HepG2 (cell line): ENCODE data around the gene USP2. TPM values are rescaled to one million over a fixed set of nuclear protein-coding genes. Genes with fewer than 3 reads are reported as not detected.
A peak's percentile ranks its signal among the peaks of the same experiment; 100 is the strongest.

ENCODE experiments used
- CBX2 ChIP-seq, 2 experiments: fragments of 200-600 bp in 1 of 2; sonication (generic); formaldehyde crosslinking in 1 of 2; IDR thresholded peaks; 2 replicates each; pipeline versions ENCODE4 v1.7.0 to v1.8.1; 2018 to 2022; ENCODE audit warnings: low read depth in 2 of 2, low read length in 1 of 2, mild to moderate bottlenecking in 1 of 2, missing genetic modification reagents in 1 of 2
- CEBPG ChIP-seq: IDR thresholded peaks from 2 replicates; pipeline ENCODE4 v1.6.1; 2016
- ELF4 ChIP-seq: sonication (generic); formaldehyde crosslinking; IDR thresholded peaks from 2 replicates; pipeline ENCODE4 v1.5.0; 2020; ENCODE audit warnings: missing genetic modification reagents, mild to moderate bottlenecking, moderate library complexity, borderline replicate concordance
- FIP1L1 ChIP-seq: fragments of 200-400 bp; formaldehyde crosslinking; IDR thresholded peaks from 2 replicates; pipeline ENCODE4 v1.6.1; 2018; ENCODE audit warnings: low read depth, mild to moderate bottlenecking, low read length, moderate library complexity, borderline replicate concordance; ENCODE audit not compliant: insufficient read depth
- MNT ChIP-seq: fragments of 450-650 bp; IDR thresholded peaks from 2 replicates; pipeline ENCODE4 v1.6.1; 2016
- SIN3A ChIP-seq: IDR thresholded peaks from 2 replicates; pipeline ENCODE4 v1.6.1; 2011; ENCODE audit warnings: low read depth, mild to moderate bottlenecking, control low read depth, low read length, borderline replicate concordance
- THAP9 ChIP-seq: sonication (generic); formaldehyde crosslinking; IDR thresholded peaks from 2 replicates; pipeline ENCODE4; 2020; ENCODE audit warnings: missing genetic modification reagents, mild to moderate bottlenecking, borderline replicate concordance
- TIGD3 ChIP-seq: sonication (generic); formaldehyde crosslinking; IDR thresholded peaks from 2 replicates; pipeline ENCODE4 v1.5.1; 2020; ENCODE audit warnings: mild to moderate bottlenecking, missing genetic modification reagents, borderline replicate concordance
- ZBTB20 ChIP-seq: sonication (generic); formaldehyde crosslinking; IDR thresholded peaks from 2 replicates; pipeline ENCODE4 v1.8.1; 2023; ENCODE audit warnings: missing genetic modification reagents, low read depth, mild to moderate bottlenecking, borderline replicate concordance
- ZBTB3 ChIP-seq: sonication (generic); formaldehyde crosslinking; IDR thresholded peaks from 2 replicates; pipeline ENCODE4 v1.4.0; 2020; ENCODE audit warnings: low read depth, mild to moderate bottlenecking, moderate library complexity, missing genetic modification reagents, borderline replicate concordance
- ZBTB40 ChIP-seq, 2 experiments: fragments of 450-650 bp in 1 of 2; sonication (generic) in 1 of 2; formaldehyde crosslinking in 1 of 2; IDR thresholded peaks; 2 replicates each; pipeline versions ENCODE4 v1.6.1 to v1.8.0; 2016 to 2022; ENCODE audit warnings: antibody characterized with exemption in 1 of 2, mild to moderate bottlenecking in 1 of 2, missing genetic modification reagents in 1 of 2
- polyA plus RNA-seq, 8 experiments: library from polyadenylated mRNA; depleted of rRNA in 3 of 8; stranded (reverse) in 7 of 8; unstranded in 1 of 8; fragments of >200 nt; fragmentation: Illumina TruSeq in 4 of 8; extraction: Trizol in 4 of 8; gene quantifications; 2 replicates each; pipeline versions ENCODE4 v1.2.1 to v1.2.3, GENCODE V29; 2011 to 2016; ENCODE audit warnings: low read depth in 4 of 8, missing spikeins in 1 of 8, mixed read lengths in 1 of 8; ENCODE audit not compliant: insufficient read depth in 1 of 8
- total RNA-seq, 5 experiments: library from RNA; depleted of rRNA; stranded (reverse); fragments of >200 nt; fragmentation: Illumina TruSeq; extraction: Trizol; gene quantifications; 2 replicates each; pipeline ENCODE4 v1.2.3, GENCODE V29; 2016; ENCODE audit warnings: low read depth in 1 of 5

USP2 gene
- total and polyA plus RNA-seq, 2 of the 13 experiments (the other 11 are each of a cell fraction or from before 2014, with no cell fraction given) = 2.5 to 6.0 TPM

GRCh38 chr11:119316729-119317591, 64.5 kb downstream of the USP2 start, which contains the start of gene MCAM (continued):
- TF ChIP-seq ZBTB20 (CRISPR knock-in tag) (no peak), TIGD3 (CRISPR knock-in tag) (no peak), FIP1L1 (no peak), SIN3A (no peak), CBX2 (IDR thresholded peaks at IDR 0.05; ENCODE audit: low read depth, low read length) (no peak), CBX2 (CRISPR knock-in tag; IDR thresholded peaks at IDR 0.05; ENCODE audit: low read depth) (no peak), THAP9 (CRISPR knock-in tag) (no peak; the same call in 1 of the 2 replicates), ELF4 (CRISPR knock-in tag) (no peak), ZBTB3 (no peak), CEBPG (CRISPR knock-in tag) (no peak), ZBTB40 (IDR thresholded peaks at IDR 0.05) (no peak), ZBTB40 (CRISPR knock-in tag; IDR thresholded peaks at IDR 0.05) (peak; percentile 49; the same call in 1 of the 2 replicates), MNT (no peak)
